DMS153 treated with DMSO at 0.1 percent for 48 hours (cell line): ENCODE data around the gene ZNF592.

ENCODE experiments used
- DNase-seq: peaks from one replicate; lab custom pipeline; 2025; ENCODE audit not compliant: unreplicated experiment; lab: John Stamatoyannopoulos, UW

Gene ZNF592

GRCh38 chr15:84778194-84778593 lies 29.8 kb downstream of the ZNF592 start:
- no peak for DNase-seq

- DNase-seq, result no peak
Measured at GRCh38 chr15:84780492-84780891, 32.1 kb downstream of the ZNF592 start.

- DNase-seq, result no peak
Measured at GRCh38 chr15:84781495-84781894, 33.1 kb downstream of the ZNF592 start.

GRCh38 chr15:84782346-84782745 lies 34.0 kb downstream of the ZNF592 start:
- DNase-seq, result no peak

- no peak for DNase-seq
Measured at GRCh38 chr15:84783493-84784251, 35.3 kb downstream of the ZNF592 start.

GRCh38 chr15:84784262-84784661 lies 35.9 kb downstream of the ZNF592 start:
- DNase-seq, result no peak

- no peak for DNase-seq
Measured at GRCh38 chr15:84785053-84785452, 36.7 kb downstream of the ZNF592 start.

- DNase-seq, result no peak
Measured at GRCh38 chr15:84788500-84788899, 40.1 kb downstream of the ZNF592 start.

- no peak for DNase-seq
Measured at GRCh38 chr15:84789762-84790161, 41.4 kb downstream of the ZNF592 start.

- no peak for DNase-seq
Measured at GRCh38 chr15:84790676-84791075, 42.3 kb downstream of the ZNF592 start.

GRCh38 chr15:84791763-84792162 lies 43.4 kb downstream of the ZNF592 start:
- no peak for DNase-seq

GRCh38 chr15:84793431-84794161 lies 45.2 kb downstream of the ZNF592 start:
- no peak for DNase-seq

- DNase-seq, result no peak
Measured at GRCh38 chr15:84794162-84794547, 45.8 kb downstream of the ZNF592 start.

- no peak for DNase-seq
Measured at GRCh38 chr15:84795186-84795585, 46.8 kb downstream of the ZNF592 start.

- DNase-seq, result no peak
Measured at GRCh38 chr15:84797212-84797611, 48.8 kb downstream of the ZNF592 start.

- DNase-seq, result no peak
Measured at GRCh38 chr15:84797801-84798200, 49.4 kb downstream of the ZNF592 start.

- no peak for DNase-seq
Measured at GRCh38 chr15:84798436-84798946, 50.1 kb downstream of the ZNF592 start.

- DNase-seq, result no peak
Measured at GRCh38 chr15:84799511-84800187, 51.3 kb downstream of the ZNF592 start.

- no peak for DNase-seq
Measured at GRCh38 chr15:84800365-84800806, 52.0 kb downstream of the ZNF592 start.

GRCh38 chr15:84804005-84804900 lies 55.9 kb downstream of the ZNF592 start:
- DNase-seq, result no peak

- DNase-seq, result no peak
Measured at GRCh38 chr15:84805221-84805620, 56.8 kb downstream of the ZNF592 start.
